Stromal cell of bone marrow (primary cell): ENCODE measurements around the gene WHAMM.
"Not testable (repeated sequence)": the region's sequence is repeated elsewhere in the genome, so short reads cannot be mapped to it uniquely, and the experiment has no call there.

Source experiments
- DNase-seq: peaks from one replicate; pipeline ENCODE4 v3.0.0-alpha.2; 2012; ENCODE audit warnings: low read depth

Gene WHAMM

DNA sequence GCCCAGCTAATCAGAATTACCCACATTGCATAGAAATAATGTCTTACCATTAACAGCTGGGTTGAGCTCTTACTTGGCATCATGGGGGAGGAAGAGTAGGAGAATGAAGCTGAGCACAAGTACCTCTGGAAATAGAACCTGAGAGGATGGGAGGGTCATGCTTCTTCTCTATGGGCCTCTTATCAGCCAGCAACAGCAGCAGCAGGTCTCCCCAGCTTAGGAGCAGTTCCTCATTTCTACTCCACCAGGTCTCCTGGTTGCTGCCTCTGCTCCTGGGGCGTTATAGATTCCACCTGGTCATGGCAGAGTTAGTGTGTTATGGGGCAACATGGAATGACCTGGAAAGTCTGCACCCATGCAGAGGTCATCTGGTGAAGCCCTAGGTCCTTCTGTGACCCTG, 6.9 kb upstream of the WHAMM start:
- DNase-seq, result no peak

DNA sequence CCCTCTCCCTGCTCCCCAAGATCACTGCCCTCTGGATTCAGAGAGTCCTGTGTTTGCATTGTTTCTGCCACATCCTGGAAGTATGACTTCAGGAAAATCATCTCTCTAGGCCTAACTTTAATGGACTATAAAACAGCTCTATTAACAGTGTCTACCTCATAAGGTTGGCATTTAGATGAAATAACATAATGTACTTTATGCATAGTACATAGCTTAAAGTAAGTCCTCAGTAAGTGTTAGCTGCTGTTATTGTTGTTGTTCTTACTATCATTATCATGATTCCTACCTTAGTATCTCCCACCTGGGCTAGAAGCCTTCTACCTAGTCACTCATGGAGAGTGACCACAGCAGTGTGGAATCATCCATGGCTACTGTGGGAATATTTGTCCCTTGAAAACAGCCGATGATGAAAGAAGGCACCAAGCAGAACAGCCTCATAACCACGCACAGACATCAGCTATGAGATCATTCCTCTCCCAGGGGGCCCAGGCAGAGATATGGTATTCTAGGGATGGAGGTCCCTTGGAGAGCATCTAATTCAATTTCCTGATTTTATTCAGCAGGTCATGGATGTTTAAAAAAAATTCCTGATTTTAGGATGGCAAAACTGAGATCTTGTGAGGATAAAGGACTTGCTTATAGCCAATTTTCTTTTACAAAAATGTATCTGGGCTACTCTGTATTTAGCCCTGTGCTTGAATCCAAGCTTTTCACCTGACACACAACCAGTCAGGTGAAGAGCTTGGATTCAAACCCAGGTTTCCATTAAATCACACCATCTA, 5.4 kb upstream of the WHAMM start:
- DNase-seq, result no peak

DNA sequence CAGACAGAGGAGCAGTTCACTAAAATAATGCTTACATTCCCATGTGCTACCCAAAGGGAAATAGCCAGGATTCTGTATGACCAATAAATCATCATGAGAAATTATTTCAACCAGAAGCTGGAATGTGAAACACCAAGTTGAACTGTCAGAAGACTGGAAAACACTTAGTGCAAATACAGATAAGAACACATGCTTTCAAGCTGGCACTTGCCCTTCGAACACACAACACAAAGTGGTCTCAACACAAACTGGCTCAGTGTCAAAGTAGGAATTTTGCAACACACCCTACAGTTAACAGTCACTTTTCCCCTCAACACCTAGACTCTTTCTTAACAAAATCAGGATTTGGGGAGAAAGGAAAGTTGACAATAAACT, 4.9 kb upstream of the WHAMM start:
- DNase-seq, result no peak

DNA sequence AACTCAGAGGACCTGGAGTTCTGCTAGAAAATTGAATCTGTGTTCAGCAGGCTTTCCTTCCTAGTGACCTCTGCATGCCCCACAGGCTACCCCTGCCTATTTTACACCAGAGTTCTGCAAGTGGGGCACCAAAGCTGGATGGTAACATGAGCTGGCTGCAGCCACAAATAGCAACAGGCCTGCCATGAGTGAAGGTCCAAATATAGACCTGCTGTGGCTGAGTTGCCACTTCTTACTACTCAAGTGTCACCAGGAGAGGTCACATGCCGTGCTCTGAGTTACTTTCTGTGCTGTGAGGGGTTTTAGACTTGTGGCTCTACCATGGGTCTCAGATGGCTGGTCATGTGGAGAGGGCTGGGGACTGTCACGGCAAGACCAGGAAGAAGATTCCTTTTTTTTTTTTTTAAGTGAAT, 3.4 kb upstream of the WHAMM start, which contains the start of gene FSD2:
Gene FSD2 (minus strand): TSS at position 76 of the 413 bp plus-strand sequence. CDS start 18,679 bp downstream, outside the sequence.
- DNase-seq, result no peak

DNA sequence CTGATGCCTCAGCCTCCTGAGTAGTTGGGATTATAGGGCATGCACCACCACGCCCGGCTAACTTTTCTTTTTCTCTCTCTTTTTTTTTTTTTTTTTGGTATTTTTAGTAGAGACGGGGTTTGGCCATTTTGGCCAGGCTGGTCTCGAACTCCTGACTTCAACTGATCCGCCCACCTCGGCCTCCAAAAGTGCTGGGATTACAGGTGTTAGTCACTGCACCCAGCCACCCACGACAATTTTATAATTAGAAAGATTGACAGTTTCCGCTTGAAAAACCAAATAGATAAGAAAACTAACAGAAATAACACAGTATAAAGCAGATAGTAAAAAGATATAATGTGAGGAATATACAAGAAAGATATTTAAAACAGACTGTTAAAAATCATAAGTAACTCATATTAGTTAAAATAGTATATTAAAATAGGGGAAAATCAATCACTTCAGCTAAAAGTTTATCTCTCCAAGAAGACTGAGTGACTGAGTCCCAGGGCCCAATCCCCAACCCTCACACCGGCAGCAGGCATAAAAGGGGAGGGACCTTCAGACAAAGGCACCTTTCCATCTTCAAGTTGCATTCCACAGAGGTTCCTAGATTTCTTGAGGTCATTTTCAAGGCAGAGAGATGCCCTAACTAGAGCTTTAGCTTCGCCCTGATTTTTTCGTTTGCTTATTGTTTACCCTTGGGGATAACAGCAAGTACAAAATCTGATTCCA, 1.4 kb upstream of the WHAMM start:
- DNase-seq, result no peak

DNA sequence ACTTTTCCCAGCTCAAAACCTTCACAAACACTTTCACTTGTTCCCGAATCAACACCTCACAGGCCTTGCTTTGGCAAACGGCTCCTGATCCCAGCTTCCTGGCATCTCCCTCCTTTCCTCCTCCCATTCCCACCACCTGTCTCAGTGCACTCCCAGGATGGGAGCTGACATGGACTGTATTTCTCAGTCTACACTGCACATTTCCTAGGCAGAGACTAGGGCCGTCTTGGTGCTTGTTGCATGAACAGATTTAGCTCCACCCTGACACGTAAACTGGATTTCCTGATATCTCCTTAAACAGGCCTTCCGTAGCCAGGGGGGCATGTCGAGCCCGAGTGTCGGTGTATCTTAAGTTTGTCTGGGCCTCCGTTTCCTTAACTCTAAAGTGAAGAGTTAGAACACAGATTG, 790 bp upstream of the WHAMM start:
- DNase-seq, result no peak

DNA sequence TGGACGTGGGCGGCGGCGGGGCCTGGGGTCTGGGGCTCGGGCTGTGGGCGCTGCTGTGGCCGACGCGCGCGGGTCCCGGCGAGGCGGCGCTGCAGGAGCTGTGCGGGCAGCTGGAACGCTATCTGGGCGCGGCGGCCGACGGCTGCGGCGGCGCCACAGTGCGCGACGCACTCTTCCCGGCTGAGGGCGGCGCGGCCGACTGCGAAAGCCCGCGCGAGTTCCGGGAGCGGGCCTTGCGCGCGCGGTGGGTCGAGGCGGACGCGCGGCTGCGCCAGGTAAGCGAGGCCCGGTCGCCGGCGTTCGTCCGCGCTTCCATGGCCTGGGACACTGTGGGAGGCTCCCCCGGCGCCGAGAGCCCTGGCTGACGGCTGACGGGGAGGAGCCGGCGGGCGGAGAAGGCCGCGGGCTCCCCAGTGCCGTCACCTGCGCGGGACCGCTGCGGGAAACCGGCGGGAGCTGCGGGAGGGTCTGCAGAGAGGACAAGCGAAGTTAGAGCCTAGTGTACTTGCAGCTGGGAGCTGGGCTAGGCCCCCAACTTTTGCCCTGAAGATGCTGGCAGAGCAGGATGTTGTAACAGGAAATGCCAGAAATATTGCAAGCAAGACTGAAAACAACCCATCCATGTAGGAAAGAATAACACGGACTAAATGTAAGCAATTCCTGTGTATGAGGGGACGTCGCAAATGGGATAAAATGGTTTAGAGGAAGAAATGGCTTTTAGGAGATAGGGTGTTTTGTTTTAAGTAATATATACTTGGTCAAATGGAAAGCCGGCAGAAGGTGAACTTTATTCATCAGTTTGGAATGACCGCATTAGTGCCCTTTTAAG, 847 bp downstream of the WHAMM start:
- no peak for DNase-seq

DNA sequence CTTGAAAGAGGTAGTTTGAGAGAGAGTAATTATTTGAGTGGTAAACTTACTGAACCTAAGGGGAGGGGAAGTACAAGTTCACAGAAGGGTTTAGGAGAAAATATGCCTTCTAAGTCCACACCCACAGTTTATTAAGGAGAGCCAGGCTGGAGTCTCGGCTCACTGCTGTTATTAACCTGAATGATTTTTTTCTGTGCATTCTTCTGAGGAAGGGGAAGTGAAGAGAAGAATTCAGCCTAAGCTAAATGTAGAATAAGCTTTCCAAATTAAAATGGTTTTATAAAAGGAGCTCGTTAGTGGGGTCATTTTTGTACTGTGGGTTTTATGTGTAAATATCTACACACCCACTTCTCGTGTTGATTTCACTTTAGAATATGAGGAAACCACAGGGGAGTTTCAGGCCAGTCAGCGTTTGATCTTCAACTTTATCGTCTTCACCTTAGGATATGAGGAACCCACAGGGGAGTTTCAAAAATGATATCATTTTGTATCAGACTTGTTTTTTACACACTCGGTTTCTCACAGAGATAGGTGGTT, 1.5 kb downstream of the WHAMM start:
- no peak for DNase-seq

DNA sequence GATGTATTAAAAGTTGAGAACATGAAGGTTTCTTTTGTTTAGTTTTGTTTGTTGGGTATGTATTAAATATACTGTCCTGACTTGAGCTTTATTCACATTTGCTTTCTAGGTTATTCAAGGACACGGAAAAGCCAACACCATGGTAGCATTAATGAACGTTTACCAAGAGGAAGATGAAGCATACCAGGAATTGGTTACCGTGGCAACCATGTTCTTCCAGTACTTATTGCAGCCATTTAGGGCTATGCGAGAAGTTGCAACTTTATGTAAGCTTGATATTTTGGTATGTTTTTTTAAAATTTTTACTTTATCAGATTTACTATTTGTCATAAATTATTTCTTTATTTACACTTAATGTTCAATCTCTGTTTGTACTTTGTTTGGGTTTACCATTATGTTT, 3.6 kb downstream of the WHAMM start:
- no peak for DNase-seq

DNA sequence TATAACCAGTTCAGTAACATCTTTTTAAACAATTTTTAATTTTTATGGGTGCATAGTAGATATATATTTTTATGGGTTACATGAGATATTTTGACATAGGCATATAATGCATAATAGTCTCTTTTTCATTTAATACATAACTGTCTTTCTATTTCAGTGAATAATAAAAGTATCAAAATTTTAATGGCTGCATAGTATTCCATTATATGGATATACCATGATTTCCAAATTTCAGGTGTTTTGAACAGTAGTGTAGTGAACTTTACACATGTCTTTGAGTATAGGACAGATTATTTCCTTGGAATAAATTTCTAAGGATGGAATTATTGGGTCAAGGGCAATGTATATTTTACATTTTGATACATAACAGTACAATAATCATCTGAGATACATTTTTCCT, 10.7 kb downstream of the WHAMM start:
- no peak for DNase-seq

DNA sequence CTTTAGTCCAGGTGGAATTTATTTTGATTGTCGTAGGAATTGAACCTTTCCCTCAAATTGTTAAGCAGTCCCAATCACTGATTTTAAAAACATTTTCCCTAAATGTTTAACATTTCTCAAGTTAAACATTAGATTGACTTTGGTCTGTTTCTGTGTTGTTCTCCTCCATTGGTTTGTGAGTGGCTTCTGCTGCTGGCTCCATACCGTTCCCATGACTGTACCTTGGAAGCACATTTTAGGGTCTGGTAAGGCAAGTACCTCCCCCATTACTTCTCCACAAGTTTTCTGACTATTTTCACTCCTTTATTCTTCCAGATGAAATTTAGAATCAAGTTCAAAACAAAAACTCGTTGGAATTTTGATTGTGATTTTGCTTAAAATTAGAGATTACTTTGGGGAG, 12.0 kb downstream of the WHAMM start:
- DNase-seq, result not testable (repeated sequence)

DNA sequence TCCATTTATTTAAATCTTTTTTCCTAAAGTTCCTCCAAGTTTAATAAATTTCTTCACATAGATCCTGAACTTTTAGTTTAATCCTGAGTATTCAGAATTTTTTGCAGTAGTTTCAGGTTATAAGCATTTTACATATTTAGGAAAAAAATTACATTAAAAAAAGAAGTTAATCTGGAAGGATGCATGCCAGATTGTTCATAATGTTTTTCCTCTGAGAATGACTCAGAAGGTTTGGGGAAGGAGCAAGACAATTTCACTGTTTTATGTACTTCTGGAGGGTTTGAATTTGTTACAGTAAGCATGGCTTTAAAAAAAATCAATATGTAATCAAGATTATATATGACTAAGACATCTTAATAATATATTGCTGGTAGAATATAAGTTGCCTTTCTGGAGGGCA, 12.4 kb downstream of the WHAMM start:
- not testable (repeated sequence) for DNase-seq

DNA sequence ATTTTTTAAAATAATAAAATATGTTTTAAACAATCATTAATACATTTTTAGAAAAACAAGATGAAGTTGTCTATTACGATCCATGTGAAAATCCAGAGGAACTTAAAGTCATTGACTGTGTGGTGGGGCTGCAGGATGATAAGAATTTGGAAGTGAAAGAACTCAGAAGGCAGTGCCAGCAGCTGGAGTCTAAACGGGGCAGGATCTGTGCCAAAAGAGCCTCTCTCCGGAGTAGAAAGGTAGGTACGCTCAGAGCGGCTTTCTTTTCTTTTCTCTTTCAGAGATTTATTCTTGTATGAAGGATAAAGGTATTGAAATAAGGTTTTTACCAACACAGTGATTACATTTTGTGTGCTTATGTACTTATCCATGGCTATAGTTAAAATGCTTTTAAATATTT, 13.6 kb downstream of the WHAMM start:
- no peak for DNase-seq

DNA sequence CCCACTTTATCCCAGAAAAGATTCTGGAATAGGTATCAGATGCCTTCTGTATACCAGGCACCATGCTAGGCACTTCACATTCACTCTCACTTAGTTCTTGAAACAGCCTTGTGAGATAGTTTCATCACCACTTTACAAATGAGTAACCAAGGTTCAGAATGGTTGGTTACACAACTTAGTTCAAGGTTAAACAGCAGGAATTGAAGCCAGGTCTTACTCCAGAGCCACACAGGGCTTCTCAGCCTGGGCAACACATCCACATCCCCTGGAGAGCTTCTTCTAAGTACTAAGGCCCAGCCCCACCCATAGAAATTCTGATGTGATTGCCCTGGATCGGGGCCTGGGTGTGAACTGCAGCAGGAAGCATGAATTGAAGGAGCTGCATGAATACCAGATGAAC, 18.6 kb downstream of the WHAMM start:
- DNase-seq, result no peak

DNA sequence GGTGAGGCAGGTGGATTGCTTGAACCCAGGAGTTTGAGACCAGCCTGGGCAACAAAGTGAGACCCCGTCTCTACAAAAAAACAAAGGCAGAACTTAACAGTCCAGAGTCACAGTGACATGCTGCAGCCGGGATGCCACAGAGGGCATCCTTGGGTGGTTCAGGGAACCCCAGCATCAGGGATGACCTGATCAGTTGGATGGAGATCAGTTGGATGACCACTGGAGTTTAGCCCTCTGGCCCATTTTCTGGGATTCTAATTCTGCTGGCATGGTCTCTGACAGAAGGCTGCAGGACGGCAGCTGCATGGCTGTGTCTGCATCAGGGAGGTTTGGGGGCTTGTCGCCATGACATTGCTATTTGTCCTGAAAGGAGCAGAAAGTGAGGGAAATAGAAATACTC, 19.8 kb downstream of the WHAMM start:
- DNase-seq, result no peak

DNA sequence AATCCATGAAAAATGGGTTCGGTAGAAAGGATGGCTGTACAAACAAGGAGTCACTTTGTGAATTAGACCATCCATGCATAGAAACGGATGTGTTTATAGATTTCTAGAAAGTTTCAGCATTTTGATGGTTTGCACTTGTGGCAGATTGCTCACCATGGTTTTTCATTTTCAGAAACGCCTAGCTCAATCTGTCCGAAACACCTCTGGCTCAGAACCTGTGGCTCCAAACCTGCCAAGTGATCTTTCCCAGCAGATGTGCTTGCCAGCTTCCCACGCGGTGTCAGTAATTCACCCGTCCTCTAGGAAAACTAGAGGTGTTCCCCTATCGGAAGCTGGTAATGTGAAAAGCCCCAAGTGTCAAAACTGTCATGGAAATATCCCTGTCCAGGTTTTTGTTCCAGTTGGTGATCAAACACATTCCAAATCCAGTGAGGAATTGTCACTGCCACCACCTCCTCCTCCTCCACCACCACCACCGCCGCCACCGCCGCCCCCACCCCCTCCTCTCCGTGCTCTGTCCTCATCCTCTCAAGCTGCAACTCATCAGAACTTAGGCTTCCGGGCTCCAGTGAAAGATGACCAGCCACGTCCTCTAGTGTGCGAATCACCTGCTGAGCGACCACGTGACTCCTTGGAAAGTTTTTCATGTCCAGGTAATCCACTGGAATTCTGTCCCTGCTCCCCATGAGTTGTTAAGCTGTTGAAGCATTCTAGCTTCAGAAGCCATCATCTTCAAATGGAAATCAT, 21.2 kb downstream of the WHAMM start:
- DNase-seq, result no peak

DNA sequence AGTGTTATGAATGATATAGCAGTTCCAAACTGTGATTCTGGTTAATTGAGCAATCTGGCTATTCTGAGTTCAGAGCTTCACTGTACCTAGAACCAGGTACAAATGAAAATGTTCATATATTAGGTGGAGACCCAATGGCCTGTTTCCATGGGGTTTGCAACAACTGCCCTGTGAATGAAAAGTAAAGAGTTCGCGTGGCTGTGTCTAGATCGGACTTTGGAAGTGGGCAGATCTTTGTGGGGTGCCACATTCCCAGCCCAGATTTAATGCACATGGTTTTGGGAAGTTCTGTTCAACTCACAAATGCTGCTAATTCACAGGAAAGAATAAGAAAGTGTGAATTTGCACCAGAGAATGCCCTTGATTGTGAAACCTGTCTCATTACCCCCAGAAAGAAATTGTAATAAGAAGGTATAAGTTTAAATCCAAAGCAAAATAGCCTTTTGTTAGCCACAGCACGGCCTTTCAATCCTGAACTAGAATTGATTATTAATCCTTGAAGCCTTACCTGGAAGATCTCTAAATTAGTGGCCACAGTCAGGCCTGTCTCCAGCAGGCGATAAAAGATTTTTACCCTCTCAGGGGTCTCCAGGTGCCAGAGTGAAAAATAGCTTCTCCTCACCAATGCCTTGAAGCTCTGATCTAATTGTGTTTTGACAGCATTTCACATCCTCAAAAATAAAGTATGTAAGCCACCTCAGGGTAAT, 22.6 kb downstream of the WHAMM start:
- no peak for DNase-seq

DNA sequence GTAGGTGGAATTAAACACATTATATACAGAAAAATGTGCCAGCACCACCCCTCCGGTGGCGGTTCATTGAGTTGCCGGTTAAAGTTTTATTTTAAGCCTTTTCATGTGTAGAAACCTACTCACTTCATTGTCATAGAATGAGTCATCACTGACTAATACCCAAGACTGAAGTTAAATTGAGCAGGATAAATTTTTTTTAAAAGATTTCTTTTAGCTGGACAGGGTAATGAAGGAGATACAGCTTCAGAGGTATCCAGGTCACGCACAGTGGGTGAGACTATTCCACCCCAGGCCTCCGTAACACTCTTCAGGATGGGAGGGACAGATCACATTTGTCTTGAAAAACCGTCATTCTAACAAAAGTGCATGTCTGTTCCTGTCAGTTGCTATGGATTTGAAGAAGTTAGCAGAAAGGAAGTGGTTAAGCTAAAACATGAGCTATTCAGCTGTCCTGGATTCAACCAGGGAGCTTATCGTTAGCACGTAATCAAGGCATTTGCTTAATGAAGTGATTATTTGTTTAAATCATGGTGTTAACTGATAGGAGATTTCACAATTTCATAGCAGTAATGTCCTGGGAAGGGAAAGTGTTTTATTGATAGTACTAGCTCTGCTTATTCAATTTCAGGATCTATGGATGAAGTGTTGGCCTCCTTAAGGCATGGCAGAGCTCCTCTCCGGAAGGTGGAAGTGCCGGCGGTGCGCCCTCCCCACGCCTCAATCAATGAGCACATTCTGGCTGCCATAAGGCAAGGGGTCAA, 23.4 kb downstream of the WHAMM start:
- DNase-seq, result peak; percentile 77

DNA sequence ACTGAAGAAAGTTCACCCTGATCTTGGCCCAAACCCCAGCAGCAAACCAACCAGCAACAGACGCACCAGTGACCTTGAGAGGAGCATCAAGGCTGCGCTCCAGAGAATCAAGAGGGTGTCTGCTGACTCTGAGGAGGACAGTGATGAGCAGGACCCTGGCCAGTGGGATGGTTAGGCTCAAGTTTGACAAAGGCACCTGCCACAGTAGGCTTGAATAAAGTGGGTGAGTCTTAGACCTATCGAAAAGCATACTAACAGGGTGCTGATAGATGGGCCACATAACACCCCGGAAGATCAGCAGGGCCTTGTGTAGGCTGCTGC, 23.9 kb downstream of the WHAMM start:
- DNase-seq, result no peak

DNA sequence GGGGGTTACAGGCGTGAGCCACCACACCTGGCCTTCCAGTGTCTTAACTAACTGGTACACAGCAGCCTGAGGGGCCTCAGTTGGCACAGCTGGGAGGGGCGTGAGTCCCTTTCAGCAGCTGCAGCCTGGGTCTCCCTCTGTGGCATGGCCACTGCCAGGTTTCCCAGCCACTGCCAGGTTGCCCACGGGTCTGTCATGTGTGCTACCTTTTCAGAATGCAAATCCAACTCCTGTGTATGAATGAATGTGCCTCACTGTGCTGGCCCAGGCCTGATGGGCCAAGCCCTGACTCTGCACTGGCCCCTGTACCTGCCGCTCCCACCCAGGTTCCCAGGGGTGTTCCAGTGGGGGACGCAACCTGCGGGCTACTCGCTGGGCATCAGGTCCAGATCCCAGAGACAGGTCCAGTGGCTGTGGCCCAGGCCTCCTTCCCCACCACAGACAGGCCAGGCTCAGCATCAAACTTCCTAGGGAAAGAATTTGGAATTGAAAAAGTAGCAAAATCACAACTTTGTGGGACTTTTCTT, 26.0 kb downstream of the WHAMM start:
- no peak for DNase-seq
